ENCODE data around the gene PDS5A.
"Not testable (repeated sequence)": the region's sequence is repeated elsewhere in the genome, so short reads cannot be mapped to it uniquely, and the experiment has no call there.

PDS5A gene

DNA sequence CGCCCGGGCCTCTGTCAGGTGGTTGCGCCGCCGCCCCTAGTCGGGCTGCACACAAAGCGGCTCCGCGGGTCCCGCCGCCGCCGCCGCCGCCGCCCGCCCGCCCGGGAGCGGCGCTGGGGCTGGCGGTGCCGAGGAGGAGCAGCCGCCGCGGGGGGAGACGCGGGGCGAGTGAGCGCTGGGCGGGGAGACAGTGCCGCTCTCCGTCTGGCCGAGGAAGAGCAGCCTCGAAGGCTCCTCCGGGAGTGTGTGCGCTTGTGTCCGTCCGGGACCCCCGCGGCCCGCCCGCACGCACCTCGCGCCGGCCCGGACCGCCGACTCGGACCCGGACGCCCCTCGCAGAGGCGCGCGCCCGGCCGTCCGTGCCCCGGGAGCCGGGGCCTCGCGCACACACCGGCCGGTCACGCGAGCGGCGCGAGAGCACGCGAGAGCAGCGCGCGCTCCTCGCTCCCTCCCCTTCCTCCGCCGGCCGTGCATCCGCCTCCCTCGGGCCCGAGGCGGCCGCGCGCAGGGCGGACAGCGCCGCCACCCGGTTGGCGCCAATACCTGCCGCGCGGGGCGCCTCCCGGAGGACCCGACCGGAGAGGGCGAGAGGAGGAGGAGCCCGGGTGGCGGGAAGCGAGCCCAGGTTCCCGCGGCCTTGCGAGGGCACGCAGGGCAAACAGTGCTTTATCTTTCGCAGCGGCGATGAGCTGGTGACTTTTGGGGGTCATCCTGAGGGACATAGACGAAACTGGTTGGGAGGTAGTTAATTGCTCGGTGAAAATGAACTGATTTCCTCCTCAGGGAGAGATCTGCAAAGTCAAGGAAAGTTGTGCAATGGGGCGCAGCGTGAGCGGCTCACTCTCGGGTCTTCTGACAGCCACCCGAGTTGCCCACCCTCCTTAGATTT is at the start of gene PDS5A:
PDS5A (minus strand) TSS at position 423 of the 889 bp plus-strand sequence. CDS start 1,334 bp downstream, outside the sequence.
- no peak for FAIRE-seq

DNA sequence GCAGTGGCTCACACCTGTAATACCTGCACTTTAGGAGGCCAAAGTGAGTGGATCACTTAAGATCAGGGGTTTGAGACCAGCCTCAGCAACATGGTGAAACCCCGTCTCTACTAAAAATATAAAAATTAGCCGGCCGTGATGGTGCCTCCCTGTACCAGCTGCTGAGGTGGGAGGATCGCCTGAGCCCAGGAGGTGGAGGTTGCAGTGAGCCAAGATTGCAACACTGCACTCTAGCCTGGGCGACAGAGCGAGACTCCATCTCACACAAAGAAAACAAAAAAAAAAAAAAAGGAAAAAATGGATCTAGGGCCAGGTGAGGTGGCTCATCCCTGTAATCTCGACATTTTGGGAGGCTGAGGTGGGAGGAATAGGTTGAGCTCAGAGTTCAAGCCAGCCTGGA is 46.3 kb upstream of the PDS5A start:
- FAIRE-seq: not testable (repeated sequence)

DNA sequence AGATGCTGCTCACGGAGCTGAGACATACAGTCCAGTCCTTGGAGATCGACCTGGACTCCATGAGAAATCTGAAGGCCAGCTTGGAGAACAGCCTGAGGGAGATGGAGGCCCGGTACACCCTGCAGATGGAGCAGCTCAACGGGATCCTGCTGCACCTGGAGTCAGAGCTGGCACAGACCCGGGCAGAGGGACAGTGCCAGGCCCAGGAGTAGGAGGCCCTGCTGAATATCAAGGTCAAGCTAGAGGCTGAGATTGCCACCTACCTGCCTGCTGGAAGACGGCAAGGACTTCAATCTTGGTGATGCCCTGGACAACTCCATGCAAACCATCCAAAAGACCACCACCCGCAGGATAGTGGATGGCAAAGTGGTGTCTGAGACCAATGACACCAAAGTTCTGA is 43.4 kb upstream of the PDS5A start:
- not testable (repeated sequence) for FAIRE-seq

DNA sequence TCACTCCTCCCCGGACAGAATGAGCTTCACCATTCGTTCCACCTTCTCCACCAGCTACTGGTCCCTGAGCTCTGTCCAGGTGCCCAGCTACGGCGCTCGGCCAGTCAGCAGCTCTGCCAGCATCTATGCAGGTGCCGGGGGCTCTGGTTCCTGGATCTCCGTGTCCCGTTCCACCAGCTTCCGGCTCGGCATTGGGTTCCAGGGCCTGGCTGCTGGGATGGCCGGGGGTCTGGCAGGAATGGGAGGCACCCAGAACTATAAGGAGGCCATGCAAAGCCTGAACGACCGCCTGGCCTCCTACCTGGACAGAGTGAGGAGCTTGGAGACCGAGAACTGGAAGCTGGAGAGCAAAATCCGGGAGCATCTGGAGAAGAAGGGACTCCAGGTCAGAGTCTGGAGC is 42.5 kb upstream of the PDS5A start:
- FAIRE-seq: no peak

GRCh38 chr4:40016007-40016406 is 38.3 kb upstream of the PDS5A start:
- FAIRE-seq: no peak

- FAIRE-seq: no peak
Observed at GRCh38 chr4:40003986-40004385, 26.3 kb upstream of the PDS5A start.

DNA sequence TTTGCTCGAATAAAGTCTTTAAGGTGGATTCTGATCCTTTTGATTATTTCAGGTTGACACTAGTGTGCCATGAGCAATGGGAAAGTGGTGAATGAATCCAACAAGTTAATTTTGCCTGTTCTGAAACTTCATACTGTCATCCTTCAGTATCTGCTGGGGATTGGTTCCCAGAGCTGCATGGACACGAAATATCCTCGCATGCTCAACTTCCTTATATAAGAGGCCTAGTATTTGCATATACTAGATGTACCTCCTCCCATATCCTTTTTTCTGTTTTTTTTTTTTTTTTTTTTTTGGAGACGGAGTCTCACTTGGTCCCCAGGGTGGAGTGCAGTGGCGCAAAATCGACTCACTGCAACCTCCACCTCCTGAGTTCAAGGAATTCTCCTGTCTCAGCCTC is 23.0 kb upstream of the PDS5A start:
- no peak for FAIRE-seq

GRCh38 chr4:39998659-39999345 is 21.1 kb upstream of the PDS5A start:
- peak; percentile 94 for FAIRE-seq

GRCh38 chr4:39996811-39997210 is 19.1 kb upstream of the PDS5A start:
- no peak for FAIRE-seq

DNA sequence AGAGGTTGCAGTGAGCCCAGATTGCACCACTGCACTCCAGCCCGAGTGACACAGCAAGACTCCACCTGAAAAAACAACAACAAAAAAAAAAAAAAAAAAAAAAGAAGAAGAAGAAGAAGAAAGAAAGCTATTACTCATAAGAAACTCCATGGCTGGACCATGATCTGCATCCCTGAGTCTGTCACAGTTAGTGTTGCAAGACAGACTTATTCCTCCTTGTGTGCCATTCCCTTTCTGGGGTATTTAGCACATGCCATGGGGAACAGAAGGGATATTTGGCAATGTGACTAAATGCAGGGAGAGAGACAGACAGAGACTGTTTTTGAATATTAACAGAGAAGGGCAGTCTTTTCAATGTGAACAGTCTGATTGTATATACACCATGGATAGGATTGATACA is 16.7 kb upstream of the PDS5A start:
- FAIRE-seq: no peak

- FAIRE-seq: not testable (repeated sequence)
Observed at GRCh38 chr4:39989381-39989780, 11.7 kb upstream of the PDS5A start.

DNA sequence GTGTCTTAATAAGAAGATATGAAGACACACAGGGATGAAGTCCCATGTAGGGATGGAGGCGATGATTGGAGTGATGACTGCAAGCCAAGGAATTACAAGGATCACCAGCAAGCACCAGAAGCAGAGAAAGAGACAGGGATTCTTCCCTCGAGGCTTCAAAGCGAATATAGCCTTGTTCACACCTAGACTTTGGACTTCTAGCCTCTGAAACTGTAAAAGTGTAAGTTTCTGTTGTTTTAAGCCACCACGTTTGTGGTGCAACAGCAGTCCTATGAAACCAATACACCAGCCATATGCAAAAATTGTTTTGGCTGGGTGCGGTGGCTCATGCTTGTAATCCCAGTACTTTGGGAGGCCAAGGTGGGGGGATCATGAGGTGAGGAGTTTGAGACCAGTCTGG is 9.8 kb upstream of the PDS5A start:
- FAIRE-seq: no peak

DNA sequence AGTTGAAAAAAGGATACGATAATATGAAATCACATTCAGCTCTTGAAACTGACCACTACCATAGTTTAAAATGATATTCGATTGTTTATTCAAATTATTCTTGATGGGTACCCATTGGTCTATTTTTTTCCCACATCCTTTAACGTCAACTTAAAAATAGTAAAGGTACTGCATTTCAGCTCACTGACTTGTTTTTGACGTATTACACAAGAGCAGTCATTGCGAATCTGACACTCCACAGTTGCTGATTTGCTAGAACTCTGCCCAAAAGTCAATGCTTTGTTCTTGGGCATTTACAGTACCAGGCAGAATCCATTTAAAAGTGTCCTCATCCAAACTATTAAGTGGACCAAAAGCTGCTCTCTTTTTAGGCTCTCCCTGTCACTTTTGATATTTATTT is 1.2 kb upstream of the PDS5A start:
- FAIRE-seq: no peak

- FAIRE-seq: peak; percentile 83
Observed at GRCh38 chr4:39978378-39978775, 666 bp upstream of the PDS5A start.

DNA sequence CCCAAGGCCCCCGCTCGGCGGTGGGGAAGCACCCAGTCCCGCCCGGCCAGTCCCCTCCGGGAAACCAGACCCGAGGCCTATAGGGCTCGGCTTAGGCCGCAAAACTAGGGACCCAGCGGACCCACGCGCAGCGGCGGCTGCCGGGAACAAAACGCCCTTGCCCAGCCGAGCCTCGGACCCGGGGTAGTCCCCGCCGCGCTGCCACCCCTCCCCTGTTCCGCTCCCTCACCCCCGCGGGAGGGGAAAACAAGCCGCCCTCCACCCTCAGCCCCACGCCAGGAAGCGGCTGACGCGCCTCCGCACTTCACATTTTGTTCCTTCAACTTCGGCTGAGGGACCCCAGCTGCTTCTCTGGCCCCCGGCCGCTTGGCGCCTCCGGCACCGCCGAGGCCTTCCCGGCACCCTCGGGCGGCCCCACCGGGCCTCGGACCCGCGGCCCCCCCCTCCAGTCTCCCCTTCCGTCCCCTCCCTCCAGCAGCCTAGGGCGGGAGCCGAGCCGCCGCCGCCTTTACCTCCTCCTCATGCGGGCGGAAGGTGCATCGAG is 694 bp downstream of the PDS5A start:
- FAIRE-seq: no peak

DNA sequence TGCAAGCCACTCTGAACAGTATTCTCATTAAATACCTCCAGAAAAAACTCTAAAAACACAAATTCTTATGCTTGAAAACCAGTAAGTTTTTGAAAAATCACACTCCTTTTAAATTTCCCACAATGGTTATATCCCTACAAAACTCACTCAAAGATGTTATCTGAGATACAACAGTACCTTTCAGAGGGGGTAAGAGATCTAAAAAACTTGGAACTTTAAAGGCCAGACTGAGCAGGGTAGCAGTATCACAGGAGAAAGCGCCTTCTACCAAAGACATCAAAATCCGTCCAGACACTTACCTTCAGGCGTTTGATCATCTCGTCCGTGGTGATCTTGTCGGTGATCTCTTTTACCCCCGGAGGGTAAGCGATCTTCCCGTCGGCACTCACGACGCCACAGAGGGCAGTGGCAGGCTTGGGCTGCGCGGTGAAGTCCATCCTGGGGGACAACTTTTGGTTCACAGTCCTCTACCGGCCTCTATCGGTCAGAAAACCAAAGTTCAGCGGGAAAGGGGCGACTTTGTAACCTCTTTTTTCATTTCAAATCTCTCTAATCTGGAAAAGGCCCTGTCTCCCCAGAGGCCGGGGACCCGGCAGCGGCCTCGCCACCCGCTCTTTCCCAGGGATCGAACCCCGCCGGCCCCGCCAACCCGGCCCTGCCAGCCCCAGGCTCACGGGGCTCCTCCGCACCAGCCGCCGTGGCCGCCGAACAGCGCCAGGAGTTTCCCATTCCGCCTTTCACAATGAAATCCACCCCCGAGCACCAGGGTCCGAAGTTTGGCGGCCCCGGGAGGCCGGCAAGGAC is 1.4 kb downstream of the PDS5A start:
- FAIRE-seq: peak; percentile 55

DNA sequence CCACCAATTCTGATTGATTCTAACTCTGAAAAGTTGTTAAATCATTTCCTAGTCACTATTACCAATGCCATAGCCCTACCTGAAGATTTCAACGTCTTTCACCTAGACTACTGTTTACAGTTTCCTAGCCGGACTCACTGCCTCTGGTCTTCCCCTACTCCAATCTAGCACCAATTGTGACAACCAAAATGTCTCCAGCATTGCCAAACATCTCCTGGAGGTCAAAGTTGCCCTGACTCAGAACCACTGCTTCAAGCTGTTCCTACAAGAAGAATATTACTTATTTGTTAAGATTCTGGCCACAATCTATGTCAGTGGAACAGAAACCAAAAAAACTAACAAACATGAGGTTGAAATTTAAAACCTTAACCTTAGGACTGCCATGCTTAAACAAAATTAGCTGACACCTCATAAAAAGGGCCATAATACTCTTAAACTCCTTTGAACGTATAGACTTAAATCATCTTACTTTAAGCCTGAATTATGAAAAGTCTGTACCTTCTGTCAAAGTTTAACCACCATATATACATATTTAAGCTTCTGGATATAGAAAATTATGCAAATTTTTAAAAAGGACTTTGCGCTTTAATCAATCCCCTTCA is 2.1 kb downstream of the PDS5A start:
- no peak for FAIRE-seq

GRCh38 chr4:39973052-39973451 is 4.7 kb downstream of the PDS5A start:
- not testable (repeated sequence) for FAIRE-seq

DNA sequence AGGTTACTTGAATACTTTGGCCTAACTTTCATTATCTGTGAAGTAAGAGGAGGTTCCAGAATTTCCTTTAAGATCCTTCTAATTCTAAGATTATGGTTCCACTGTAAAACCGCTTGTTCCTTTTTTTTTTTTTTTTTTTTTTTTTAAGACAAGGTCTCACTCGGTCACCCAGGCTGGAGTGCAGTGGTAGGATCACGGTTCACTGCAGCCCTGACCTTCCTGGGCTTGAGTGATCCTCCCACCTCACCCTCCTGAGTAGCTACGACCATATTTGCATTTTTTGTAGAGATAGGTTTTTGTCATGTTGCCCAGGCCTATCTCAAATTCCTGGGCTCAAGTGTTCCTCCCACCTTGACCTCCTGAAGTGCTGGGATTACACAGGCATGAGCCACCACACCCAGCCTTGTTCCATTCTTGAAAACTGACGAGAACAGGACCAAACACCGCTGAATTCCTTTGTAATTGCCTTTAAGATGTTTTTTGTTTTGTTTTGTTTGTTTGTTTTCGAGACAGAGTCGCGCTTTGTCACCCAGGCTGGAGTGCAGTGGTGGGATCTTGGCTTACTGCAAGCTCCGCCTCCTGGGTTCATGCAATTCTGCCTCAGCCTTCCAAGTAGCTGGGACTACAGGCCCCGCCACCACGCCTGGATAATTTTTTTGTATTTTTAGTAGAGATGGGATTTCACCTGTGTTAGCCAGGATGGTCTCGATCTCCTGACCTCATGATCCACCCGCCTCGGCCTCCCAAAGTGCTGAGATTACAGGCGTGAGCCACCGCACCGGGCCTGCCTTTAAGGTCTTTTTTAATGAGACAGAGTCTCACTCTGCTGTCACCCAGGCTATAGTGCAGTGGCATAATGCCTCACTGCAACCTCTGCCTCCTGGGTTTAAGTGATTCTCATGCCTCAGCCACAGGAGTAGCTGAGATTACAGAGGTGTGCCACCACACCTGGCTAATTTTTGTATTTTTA is 6.8 kb downstream of the PDS5A start:
- FAIRE-seq: no peak

DNA sequence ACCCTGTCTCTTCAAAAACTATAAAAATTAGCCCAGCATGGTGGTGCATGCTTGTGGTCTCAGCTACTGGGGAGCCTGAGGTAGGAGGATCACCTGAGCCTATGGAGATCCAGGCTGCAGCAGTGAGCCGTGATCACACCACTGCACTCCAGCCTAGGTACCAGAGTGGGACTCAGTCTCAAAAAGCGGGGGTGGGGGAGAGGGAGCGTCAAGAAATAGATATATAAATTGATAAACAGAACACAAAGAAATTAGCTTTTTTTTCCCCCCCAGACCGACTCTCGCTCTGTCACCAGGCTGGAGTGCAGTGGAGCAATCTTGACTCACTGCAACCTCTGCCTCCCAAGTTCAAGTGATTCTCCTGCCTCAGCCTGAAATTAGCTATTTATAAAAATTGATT is 14.1 kb downstream of the PDS5A start:
- no peak for FAIRE-seq

DNA sequence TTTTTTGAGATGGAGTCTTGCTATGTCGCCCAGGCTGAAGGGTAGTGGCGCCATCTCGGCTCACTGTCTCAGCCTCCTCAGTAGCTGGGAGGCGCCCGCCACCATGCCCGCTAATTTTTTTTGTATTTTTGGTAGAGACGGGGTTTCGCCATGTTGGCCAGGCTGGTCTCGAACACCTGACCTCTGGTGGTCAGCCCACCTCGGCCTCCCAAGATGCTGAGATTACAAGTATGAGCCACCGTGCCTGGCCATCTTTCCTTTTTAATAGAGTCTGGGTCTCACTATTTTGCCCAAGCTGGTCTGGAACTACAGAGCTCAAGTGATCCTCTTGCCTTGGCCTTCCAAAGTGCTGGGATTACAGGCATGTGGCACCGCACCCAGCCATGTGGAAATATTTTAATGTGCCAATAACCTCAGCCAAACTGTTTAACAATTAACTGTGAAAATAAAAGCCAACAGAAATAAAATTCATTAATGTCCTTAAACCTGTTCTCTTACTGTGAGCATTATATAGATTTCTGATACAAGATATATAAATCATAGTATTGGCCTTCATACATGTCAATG is 16.3 kb downstream of the PDS5A start:
- no peak for FAIRE-seq
